GM18502 (cell line): Measurements from ENCODE around the gene SNX14.

Source experiments
- ATAC-seq: cut with Tn5 transposase; IDR thresholded peaks from one replicate; pipeline ENCODE4 v1.9.1; 2021; ENCODE audit warnings: mild to moderate bottlenecking; ENCODE audit not compliant: unreplicated experiment, poor library complexity

Gene SNX14

DNA sequence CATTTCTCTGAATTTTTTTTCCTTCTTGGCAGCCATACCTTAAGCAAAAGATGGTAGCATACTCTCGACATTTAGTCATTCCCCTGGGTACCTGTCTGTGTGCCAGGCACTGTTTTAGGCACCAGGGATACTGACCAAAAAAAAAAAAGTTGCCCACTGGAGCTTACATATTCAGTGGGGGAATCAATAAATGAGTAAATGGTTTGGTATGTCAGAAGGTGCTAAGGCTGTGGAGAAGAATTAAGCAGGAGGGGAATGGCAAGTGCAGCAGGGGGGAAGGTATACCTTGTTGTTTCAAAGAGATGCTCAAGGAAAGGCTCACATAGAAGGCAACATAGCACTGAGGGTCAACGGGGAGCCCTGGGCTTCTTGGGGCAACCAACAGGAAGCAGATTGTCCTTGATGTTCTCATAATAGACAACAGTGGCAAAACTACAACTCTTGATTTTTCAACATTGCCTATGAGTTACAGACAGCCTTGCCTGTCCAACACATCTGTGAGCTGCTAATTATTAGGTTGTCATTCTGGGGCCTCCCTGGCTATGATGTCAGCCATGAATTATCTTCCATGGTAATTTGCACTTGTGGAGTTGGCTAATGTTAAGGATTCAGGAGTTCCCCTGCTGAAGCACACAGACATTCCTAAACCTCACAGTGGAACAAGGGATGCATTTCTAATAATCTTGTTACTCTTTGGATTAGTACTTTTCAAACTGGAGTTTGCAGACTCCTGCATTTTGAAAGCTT is 124.2 kb downstream of the SNX14 start:
- no peak for ATAC-seq

DNA sequence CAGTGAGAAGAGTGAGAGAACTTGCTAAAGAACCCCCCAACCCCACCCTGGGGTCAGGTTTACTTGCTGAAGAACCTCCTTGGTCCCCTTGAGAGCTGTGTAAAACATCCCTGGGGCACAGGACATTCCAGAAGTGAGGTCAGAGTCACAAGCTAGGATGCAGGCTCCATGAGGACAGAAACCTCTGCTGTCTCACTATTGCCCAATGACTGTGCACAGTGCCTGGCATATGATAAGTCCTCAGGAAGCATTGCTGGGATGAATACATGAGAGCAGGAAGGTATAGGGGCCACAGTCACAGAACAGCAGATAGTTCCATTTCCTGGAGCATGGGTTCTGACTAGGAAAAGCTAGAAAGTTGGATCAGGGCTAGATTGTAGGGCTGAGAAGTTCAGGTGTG is 125.3 kb downstream of the SNX14 start:
- ATAC-seq = no peak

DNA sequence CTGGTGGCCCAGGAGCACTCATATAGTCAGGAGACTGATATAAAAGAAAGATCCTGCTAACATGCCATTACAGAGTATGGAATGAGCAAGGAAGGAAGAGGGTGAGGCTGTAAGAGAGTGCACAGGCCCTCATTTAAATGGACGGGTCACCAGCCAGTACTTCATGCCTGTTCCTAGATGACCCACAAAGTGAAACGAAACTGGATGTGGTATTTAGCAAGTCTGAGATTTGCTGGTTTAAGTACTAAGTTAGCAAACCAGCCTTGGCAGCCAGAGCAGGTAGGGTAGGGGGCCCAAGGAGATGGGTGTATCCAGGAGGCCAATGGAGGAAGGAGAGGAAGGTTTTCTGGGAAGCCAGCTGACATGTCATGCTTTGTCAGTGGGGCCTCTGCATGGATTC is 127.9 kb downstream of the SNX14 start:
- peak; percentile 51 for ATAC-seq

DNA sequence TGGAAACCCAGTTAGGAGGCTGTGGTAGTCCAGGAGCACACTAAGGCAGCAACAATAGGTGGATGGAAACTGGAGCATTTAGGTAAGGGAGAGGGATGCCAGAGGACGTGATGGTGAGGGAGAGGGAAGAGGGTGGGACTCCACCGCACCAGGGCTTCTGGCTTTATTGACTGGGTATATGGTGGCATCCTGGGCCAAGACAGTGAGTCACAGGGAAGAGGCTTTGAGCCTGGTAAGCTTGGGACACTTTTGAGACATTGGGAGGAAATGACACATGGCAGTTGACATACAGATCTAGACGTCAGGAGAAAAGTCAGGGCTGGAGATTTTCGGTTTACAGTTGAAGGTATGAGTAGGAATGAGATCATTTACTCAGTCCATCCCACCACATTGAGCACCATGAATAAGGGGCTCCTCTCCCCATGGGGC is 128.9 kb downstream of the SNX14 start:
- ATAC-seq = no peak

DNA sequence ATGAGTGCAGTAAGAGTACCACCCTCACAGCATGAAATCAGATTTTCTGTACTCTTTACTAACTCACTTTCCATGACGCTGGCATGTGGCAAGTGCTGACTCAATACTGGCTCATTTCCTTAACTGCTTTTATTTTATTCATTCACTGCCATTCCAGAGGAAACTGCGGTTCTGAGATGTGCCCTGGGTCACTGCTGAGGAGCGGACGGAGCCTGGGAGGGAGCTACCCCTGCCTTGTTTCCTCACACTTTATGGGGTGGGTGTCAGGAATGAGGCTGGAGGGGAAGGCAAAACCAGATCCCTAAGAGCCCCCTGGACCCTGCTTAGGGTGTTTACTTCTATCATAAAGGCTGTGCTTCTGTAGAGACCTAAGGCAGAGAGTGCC is 129.4 kb downstream of the SNX14 start:
- no peak for ATAC-seq

DNA sequence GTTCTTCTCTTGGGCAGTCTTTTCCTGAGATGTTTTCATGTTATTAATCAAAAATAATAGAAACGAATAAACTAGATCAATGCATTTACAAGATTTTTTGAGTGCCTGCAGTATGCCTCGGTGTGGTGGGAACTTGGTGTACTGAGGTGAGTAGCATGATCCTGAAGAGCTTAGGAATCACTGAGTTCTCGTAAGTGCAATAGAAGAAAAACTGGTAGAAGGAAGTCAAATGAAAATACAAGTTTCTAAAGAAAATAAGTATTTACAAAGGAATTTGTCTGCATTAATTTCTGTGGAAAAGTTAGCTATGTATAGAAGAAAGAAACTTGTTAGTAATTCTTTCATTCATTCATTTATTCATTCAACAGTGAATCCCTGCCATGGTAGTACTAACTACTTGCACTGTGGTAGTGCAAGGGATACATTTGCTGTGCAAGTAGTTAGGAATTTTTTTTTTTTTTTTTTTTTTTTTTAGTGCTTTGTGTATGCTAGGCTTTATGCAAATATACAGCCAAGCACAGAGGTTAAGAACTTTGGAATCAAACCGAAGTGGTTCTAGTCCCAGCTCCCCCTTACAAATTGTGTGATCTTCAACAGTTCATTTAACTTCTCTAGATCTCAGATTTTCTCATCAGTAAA is 129.9 kb downstream of the SNX14 start:
- no peak for ATAC-seq

DNA sequence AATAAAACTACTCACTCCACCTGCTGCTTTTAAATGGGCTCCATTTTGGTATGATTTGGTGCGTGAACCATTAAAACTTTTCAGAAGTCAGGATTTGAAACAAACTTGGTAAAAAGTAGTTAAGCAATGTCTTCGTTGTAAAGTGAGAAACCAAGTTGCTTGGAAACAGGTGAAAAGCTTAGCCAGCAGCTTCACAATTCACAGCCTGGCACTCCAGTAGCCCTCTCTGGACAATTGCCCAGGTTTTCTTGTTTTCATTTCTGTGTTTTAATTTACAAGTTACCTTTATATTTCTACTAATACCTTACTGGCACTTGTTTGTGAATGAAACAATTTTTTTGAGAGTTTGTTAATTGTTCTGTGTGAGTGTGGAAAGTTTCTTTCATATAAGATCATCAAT is 131.0 kb downstream of the SNX14 start:
- ATAC-seq = no peak

DNA sequence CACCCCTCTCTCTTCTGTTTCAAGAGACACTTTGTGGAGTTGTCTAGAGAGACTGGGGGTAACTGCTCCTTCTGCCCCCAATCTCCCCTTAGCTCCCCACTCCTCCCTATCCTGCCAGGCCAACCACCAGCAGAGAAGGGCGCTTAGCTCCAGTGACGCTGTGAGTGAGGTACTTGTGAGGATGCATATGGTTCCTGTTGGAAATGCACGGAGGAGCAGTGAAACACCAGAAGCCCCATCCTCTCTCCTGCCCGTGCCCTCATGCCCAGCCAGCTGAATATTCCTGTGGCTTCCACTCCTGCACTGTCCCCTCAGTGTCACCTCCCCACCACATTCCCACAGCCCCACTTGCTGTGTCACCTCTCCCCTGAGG is 131.9 kb downstream of the SNX14 start:
- ATAC-seq = peak; percentile 1

DNA sequence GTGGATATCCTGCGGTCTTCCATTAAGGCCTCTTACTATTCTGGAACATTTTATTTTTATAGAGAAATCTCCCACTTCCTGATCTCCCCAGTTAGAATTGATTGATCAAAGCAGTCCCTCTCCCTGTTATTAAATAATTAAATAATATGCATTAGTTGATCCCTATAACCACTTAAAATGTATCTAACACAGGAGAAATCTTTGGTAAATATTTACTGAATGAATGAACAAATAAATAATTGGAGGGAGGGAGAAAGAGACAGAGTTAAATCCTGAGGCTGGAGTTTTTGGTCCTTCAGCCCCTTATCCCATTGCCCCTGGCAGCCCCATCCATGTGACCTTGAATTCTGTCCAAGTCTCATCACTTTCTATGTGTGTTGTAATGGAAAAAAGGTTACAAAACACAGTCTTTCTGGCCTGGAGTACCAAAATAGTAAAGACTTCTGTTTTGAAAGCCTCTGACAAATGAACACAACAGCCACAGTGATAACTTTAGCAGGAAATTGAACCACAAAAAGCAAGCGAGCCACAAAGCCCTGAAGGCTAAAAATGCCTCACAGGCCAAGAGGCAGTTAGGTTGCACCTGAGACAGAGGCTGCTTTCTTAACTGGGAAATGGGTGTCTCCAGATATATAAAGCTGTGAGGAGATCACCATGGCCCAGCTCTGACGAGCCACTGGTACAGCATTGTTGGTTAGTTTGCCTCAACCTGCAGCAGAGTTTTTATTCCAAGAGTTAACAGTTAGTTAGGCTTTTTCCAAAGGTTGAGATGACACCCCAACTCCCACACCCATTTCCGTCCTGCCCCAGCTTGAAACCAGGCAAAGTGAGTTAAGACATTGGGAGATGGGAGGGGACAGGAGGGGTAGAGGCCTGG is 132.5 kb downstream of the SNX14 start:
- peak; percentile 75 for ATAC-seq

DNA sequence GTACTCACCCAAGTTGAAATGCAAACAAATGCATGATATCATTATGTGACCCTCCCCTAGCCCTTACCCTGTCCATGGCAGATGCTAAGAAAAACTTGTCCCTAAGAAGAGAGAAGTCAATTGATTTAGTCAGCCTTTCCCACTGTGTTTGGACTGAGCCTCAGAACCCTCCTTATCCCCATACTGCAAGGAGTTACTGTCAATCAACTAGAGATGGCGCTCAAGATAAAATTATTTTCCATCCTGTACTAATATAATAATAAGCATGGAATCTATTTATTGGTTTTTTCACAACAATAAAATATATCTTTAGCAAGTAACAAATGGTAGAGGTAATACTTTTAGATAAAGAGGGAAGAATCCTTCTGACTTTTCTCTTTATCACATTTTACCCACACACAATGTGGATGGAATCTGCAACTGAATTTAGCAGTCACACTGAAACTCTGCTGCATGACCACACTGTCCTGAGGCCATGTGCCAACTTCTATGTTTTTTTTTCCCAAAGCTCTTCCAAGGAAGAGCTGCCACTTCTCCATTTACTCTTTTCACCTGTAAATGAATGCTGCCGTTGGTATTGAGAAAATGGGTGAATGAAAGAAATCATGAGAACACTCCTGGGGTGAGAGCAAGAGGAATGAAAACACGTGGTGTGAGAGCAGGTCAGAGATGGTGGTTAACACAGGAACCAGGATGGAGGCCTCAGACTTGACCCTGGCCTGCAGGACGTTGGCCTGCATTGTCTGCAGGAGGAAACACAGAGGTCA is 133.3 kb downstream of the SNX14 start:
- peak; percentile 28 for ATAC-seq

DNA sequence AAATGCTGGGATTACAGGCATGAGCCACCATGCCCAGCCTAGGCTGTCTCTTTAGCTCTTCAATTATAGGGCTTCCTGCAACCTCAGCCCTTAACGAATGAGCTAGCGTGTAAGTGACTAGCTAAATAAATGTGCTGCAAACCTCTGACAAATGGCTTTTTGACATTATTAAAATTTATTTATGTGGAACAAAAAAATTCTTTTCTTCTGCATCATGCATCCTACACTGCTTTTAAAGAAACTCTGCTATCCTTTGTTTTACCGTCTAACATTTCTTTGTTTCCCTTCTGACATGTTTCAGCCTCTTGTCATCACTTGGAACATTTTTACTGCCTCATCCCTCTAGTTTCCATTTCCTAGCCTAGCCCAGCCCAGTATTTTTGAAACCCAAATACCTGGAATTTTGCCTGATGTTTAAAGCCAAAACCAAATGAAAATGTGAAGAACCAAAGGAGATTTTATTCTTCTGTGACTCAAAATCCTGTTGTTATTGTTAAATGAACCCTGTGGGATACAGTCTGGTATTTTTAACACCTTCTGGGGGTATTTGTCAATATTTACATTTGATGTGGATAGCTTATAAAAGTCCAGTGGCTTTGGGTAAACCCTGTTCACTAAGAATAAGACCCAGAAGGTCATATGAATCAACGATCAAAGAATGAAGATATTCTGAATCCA is 134.3 kb downstream of the SNX14 start:
- ATAC-seq = no peak

DNA sequence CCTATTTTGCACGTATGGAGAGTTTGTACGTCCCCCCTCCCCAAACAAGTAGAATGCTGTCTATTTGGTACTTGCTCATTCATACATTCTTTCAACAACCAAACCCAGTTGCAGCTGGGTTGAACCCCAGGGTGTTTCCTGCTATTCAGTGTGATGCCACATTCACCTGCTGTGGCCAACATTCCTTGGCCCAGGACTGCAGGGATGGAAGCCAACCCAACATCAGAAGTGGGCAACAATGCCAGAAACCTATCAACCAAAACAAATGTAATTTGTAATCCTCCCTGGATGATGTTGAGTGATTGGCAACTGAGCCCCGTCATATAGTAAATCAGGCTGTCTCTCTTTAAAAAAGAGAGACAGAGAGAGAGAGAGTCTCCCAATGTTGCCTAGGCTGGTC is 134.9 kb downstream of the SNX14 start:
- no peak for ATAC-seq

DNA sequence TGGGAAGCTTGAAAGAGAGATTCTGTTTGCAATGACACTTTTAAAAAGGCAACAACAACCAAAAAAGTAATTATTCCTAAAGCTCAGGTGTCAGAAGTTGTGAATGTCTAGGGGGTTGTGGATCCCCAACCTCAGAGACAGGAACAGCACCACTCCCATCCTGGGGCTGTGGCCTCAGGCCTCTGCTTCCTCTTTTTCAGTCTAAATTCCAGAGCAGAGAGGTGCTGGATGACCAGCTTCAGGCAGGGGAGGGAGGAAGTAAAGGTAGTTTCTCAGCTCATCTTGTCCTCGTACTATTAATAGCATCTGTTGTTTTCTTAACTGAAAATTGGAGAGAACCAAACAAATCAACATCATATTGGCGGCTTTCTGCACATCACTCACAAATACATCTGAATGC is 135.5 kb downstream of the SNX14 start:
- no peak for ATAC-seq

DNA sequence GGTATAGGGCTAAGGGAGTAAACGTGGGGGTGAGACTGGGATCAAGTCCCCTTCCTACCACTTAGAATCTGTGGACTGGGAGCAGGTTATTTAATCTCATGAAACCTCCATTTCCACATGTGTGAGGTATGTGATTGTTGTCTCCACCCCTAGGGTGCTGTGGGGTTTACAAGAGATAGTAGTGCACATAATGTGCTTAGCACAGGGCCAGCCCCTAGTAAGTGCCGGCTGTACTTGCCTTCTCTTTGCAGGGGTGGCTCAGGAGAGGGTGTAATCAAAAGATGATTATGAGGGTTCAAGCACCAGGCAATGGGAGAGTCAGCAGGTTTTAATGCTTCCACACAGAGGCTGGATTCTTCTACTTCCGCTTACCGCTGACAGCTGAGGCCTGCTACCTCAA is 136.9 kb downstream of the SNX14 start:
- ATAC-seq = no peak
